NCI-H1417 (cell line): ENCODE measurements around the gene MVB12A.

Experiments
- DNase-seq, 3 experiments: peaks; one replicate each; lab custom pipeline; 2025; lab: John Stamatoyannopoulos, UW

Gene MVB12A

DNA sequence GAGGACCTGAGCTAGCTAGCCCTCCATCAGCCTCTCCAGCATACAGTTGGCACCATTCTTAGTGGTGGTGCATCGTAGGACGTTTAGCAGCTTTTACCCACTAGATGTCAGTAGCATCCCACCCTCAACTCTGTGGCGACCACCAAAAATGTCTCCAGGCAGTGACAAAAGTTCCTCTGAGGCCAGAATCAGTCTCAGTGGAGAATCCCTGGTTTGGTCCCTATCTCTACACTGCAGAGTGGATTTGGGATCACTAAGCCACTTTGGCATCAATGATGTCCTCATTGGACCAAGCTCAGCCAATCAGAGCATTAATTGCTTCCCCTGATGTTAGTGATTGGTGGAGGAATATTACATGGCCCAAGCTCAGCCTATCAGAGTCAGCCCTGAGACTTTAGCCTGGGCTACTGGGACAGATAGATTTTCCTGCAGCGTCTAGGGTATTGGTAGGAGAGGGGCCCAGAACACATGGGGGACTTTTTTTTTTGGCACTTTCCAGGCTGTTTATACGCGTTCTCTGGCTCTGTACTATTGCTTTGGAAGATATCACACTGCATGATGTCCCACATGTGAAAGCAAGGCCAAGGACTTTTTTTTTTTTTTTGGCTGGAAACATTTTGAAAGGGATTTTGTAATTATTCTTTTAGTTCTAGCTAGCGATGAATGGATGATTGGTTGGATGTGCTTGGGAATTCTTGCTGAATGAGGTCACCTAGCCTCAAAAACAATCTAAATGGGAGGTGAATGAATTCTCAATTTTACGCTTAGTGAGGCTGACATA, 21.6 kb downstream of the MVB12A start:
- DNase-seq = peak in 2 of 3 experiments; percentile 5 to 45

DNA sequence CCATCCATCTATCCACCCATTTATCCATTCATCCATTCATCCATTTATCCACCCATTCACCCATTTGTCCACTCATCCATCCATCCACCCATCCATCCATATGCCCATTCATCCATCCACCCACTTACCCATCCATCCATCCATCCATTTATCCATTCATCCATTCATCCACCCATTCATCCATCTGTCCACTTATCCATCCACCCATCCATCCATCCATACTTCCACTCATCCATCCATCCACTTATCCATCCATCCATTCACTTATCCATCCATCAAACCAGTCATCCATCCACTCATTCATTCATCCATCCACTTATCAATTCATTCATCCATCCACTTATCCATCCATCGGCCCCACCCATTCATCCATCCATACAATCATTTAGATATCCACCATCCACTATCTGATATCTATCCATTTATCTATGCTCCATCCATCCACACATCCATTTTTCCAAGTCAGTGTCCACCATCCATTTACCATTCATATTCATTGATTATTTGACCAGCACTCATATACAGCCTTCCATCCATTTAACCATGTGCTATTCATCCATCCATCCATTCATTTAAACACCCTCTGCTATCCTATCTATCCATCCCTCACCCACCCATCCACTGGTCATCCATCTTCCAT, 25.8 kb downstream of the MVB12A start:
- DNase-seq = no peak

- no peak for DNase-seq
Measured at GRCh38 chr19:17447704-17448130, 27.9 kb downstream of the MVB12A start.

DNA sequence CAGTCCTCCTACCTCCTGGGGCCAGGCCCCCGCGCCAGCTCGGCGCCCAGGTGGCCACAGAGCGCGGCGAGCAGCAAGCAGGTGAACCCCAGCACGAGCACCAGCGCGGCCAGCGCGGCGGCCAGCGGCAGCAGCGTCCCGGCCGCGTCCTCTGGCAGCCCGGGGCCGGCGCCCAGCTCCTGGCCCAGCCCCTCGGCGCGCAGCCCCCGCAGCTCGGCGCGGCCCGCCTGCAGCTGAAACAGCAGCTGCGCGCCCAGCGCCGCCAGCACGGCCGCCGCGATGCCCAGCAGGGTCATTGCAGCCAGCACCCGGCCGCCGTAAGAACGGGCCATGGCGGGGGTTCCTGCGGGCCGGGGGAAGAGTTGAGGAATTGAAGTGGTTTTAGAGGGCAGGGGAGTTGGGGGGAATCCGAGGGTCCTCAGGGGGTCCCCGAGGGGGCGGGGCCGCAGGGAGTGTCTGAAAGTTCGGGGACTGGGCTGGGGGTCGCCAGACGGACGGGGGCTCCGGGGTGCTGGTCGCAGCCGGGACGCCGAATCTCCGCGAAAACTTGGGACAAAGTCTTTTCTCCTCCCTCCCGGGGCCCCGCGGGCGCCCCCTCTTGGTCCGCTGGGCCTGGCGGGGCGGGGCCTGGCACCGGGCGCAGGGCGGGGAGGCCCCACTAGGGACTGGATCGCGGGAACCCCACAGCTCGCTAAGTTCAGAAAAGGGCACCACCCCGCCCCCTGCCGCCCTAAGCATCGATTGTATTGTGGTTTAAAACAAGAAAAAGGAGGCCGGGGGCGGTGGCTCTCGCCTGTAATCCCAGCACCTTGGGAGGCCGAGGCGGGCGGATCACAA, 28.5 kb downstream of the MVB12A start, which contains the start of gene TMEM221:
TSS of gene TMEM221 (minus strand) at position 538 of the 837 bp plus-strand sequence. CDS start at position 332, 206 bp downstream.
- peak in 2 of 3 experiments; percentile 43 to 52 for DNase-seq

DNA sequence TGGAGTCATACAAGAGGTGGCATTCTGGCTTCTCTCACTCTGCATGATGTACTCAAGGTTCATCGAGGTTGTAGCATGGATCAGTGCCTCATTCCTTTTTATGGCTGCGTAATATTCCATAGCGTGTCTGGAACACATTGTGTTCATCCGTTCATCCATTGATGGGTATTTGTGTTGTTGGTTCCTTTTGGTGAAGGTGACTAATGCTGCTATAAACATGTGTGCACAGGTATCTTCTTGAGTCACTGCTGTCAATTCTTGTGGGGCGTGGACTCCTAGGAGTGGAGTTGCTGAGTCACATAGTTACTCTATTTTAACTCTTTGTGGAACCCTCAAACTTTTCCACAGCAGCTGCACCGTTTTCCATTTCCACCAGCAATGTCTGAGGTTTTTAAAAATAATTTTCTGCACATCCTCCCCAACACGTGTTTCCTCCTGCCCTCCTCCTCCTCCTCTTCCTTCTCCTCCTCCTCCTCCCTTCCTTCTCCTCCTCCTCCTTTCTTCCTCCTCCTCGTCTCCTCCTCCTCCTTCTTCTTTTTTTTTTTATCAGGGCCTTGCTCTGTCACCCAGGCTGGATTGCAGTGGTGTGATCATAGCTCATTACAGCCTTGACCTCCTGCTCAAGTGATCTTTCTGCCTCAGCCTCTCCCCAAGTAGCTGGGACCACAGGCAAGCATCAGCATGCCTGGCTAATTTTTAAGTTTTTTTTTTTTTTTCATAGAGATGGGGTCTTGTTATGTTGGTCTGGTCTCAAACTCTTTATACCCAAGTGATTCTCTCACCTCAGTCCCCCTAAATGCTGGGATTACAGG, 30.6 kb downstream of the MVB12A start:
- no peak for DNase-seq

DNA sequence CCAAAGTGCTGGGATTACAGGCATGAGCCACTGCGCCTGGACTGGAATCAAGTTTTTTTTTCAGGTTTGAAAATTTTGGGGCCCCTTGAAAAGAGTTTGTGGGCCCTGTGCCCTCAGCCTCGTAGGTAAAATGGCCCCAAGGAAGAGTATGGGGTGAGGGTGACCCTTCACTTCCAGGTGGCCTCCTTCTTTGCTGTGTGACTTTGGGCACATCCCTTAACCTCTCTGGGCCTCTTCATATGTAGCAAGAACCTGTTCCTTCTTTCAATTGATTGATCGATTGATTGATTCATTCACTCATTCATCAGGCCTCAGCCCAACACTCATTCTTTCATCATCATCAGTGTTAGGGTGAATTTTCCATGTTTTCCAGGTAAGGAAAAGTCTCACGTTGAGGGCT, 32.0 kb downstream of the MVB12A start:
- no peak for DNase-seq

- peak in 1 of 3 experiments; percentile 29 for DNase-seq
Measured at GRCh38 chr19:17454576-17455071, 34.8 kb downstream of the MVB12A start.

- DNase-seq = peak in 2 of 3 experiments; percentile 8 to 20
Measured at GRCh38 chr19:17455308-17456123, 35.7 kb downstream of the MVB12A start.

GRCh38 chr19:17456127-17456526, 36.3 kb downstream of the MVB12A start:
- DNase-seq = no peak

DNA sequence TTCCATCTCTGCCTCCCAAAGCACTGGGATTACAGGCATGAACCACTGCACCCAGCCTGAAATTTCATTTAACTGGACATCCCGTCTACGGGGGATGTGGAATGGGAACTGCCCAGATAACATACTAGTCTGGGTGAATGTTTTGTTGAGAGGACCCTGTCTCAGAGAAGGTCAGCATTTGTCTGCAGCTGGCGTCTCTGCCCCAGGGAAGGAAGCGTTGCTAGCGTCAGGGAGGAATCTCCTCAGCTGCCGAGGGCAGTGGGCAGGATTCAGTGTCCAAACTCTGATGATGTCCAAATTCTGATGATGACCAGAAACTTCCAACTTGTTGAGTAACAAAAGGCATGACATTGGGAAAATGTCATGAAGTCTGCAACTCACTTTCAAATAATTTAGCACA, 37.8 kb downstream of the MVB12A start:
- DNase-seq = no peak

DNA sequence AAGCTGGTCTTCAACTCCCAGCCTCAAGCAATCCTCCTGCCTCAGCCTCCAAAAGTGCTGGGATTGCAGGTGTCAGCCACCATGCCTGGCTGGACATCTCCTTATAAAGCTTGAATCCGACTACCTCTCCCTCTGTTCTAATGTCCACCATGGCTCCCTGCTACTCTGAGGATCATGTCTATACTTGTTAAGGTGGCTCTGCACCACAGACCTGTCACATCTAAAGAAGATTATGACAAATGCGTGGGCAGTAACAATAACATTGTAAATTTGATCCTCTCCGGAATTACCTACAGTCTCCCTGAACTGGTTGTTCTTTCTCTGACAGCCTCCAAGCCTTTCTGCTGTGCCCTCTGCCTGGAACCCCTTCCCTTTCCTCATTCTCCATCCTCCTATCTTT, 39.1 kb downstream of the MVB12A start:
- no peak for DNase-seq

DNA sequence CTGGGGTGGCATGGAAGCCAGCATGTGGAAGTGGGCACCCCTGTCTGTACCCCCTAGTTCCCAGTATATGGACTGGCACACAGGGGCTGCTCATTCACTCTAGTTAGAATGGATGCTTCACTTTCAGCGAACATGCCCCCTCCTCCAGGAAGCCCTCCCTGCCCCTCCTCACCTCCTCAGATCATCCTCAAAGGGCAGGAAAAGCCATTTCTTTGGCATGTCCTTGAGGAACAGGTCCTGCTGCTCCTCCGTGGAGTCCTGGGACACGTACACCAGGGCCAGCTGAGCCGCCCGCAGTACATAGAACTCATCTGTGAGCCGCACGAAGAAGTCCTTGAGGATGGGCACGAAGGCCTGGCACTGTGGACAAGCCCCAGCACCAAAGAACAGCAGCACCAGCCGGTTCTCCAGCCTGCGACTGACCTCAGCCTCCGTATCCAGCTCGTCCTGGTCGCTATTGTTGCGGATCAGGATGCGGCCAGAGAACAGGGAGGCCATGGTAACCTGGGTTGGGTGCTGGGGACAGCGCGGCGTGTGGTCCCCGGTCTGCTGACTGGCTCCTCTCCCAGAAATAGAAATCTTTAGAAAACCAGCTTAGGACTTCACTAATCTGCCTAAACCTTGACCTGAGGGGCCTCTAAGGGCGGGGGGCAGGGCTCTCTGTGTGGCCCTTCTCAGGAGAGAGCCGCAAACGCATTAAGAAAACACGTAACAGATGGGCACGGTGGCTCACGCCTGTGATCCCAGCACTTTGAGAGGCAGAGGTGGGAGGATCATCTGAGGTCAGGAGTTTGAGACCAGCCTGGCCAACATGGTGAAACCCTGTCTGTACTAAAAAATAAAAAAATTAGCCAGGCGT, 40.8 kb downstream of the MVB12A start, which contains the start of gene NXNL1:
TSS of gene NXNL1 (minus strand) at position 555 of the 859 bp plus-strand sequence. CDS start at position 498, 57 bp downstream.
- no peak for DNase-seq

GRCh38 chr19:17466487-17466850, 46.6 kb downstream of the MVB12A start:
- no peak for DNase-seq

GRCh38 chr19:17467471-17468301, 47.8 kb downstream of the MVB12A start:
- no peak for DNase-seq

DNA sequence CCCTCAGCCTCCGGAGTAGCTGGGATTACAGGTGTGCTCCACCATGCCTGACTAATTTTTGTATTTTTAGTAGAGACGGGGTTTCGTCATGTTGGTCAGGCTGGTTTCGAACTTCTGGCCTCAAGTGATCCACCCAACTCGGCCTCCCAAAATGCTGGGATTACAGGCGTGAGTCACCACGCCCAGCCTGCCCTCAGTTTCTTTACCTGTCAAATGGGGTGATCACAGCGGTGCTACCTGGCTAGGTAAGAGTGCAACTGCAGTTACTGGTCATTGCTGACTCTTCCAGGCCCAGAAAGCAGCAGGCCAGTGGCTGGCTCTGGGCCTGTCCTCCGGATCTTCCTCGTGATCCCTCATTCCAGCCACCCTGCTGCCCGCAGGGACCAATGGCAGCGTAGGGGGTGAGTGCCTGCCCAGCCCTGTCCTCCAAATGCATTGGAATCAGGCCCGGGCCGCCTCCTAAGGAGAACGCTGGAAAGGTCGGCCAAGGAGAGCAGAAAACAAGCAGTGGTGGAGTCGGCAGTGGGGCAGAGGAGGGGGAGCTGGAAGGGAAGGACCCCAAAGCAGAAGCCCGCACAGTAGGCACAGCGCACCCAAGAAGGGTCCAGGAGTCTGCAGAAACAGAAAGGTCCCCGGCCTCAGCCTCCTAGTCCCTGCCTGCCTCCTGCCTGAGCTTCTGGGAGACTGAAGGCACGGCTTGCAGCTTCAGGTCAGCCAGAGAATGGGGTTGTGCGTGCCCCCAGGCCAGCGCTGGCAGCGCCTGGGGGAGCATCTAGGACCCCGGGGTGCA, 48.6 kb downstream of the MVB12A start:
- DNase-seq = no peak

DNA sequence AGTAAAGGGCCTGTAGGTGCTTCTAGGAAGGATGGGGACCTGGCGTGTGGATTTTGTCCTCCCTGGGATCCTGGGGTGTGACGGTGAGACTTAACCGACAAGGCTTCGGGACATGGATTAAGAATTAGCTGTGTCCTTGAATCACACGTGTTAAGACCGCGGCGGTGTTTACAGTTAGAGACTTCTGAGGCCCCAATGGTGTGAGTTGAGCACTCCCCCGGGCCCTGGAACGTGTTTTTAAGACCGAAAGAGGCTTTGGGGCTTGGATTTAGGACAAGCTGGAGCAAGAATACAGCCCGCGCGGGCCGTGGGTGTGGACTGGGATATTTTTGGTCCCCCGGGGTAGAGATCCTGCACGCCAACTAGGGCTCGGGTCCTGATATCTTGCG, 49.2 kb downstream of the MVB12A start:
- no peak for DNase-seq

DNA sequence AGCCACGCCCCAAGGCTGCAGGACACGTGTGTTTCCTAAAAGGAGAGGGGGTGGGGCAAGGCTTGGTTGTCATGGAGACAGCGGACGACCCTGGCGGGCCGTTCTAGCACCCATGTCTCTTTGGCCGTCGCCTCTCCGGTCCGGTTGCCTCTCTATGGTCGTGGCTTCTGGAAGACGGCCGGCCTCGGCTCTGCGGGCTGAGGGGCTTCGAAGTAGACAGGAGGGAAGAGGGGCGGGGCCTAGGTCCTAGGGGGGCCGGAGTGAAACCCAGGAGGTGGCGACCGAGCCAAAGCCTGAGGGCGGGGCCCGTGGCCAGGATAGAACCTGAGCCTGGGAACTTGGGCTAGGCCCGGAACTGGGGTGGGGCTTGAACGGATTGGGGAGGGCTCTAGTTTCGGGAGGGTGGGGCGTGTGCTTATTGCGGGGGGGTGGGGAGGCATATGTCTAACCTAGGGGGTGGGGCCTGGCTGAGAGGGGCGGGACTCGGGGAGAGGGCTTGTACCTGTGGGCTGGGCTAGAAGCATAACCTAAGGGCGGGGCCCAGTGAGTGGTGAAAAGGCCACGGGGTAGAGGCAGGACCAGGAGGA, 49.7 kb downstream of the MVB12A start:
- peak in 2 of 3 experiments; percentile 81 to 83 for DNase-seq
